Left ventricle myocardium inferior (tissue), 1 donor: ENCODE measurements around the gene GADL1. TPM values are rescaled to one million over a fixed set of nuclear protein-coding genes. Genes with fewer than 3 reads are reported as not detected.

ENCODE experiments used
- DNase-seq: peaks from one replicate; pipeline ENCODE4 v3.0.0-alpha.2; 2020
- H3K27ac ChIP-seq: fragments of 200-600 bp; replicated peaks from 2 replicates; pipeline ENCODE4 v1.8.0; 2021
- H3K27me3 ChIP-seq: fragments of 200-600 bp; 2 replicates; pipeline ENCODE4 v1.8.0; 2021; ENCODE audit warnings: low read depth
- H3K36me3 ChIP-seq: fragments of 200-600 bp; 2 replicates; pipeline ENCODE4 v1.8.0; 2021
- H3K4me1 ChIP-seq: fragments of 200-600 bp; 2 replicates; pipeline ENCODE4 v1.8.0; 2021
- H3K4me3 ChIP-seq: fragments of 200-600 bp; 2 replicates; pipeline ENCODE4 v1.8.0; 2021; ENCODE audit warnings: mild to moderate bottlenecking, moderate library complexity
- H3K9me3 ChIP-seq: fragments of 200-600 bp; replicated peaks from 2 replicates; pipeline ENCODE4 v1.8.0; 2021
- CTCF ChIP-seq: fragments of 200-600 bp; IDR thresholded peaks from 2 replicates; pipeline ENCODE4 v1.8.0; 2021; ENCODE audit warnings: antibody characterized with exemption, mild to moderate bottlenecking, borderline replicate concordance
- intact Hi-C: fragments of 100-400 bp; cut with micrococcal nuclease; formaldehyde crosslinking; loops from one replicate; pipeline ENCODE4 v1.11.0; 2022
- total RNA-seq: library from RNA; stranded (reverse); fragmentation: NEBNext Ultra II Directional; extraction: Animal tissue kit (Norgen Biotek cat#: 25700); gene quantifications from one replicate; pipeline ENCODE4 v1.2.1, GENCODE V29; 2021
- donor health status: DM: no; HTN: yes; CAD: no; lungs with severe emphysema.

The GADL1 gene
- total RNA-seq, 1 donor from 2014 or later = 0.11 TPM

- Histone ChIP-seq H3K4me1 (no peaks in the 10 kb centered on the region), H3K27me3 (no peaks in the 10 kb centered on the region), H3K36me3 (no peaks in the 10 kb centered on the region), H3K4me3 (no peak overlapping the region), H3K9me3 (no peaks in the 10 kb centered on the region), H3K27ac (no peak overlapping the region)
- TF ChIP-seq CTCF = no peak
- DNase-seq = no peak
- intact Hi-C loops = loop anchor here (10.0 kb wide), 1 partner anchor 361 kb away; no protein-coding TSS in a partner anchor
Observed at GRCh38 chr3:30774062-30774461, 120.4 kb downstream of the GADL1 start.

GRCh38 chr3:30770387-30770786 lies 124.1 kb downstream of the GADL1 start:
- TF ChIP-seq CTCF = no peak
- DNase-seq = no peak
- no peaks in the 10 kb centered on the region for H3K27me3 ChIP-seq
- intact Hi-C loops = loop anchor here (10.0 kb wide), 1 partner anchor 364 kb away; no protein-coding TSS in a partner anchor
- H3K9me3 ChIP-seq = no peaks in the 10 kb centered on the region
- H3K4me1 ChIP-seq = peaks cover 3% of the 10 kb centered on the region
- no peaks in the 10 kb centered on the region for H3K36me3 ChIP-seq
- H3K4me3 ChIP-seq = no peak overlapping the region
- no peak overlapping the region for H3K27ac ChIP-seq

- Histone ChIP-seq H3K4me3 (no peak overlapping the region), H3K27me3 (no peaks in the 10 kb centered on the region), H3K4me1 (peaks cover 3% of the 10 kb centered on the region), H3K27ac (no peak overlapping the region), H3K9me3 (no peaks in the 10 kb centered on the region), H3K36me3 (no peaks in the 10 kb centered on the region)
- intact Hi-C loops = no loop called here
- peak; percentile 83 for TF ChIP-seq CTCF
- DNase-seq = peak; percentile 67
Observed at GRCh38 chr3:30768703-30769550, 125.5 kb downstream of the GADL1 start.

- Histone ChIP-seq H3K4me3 (no peak overlapping the region), H3K9me3 (no peaks in the 10 kb centered on the region), H3K36me3 (no peaks in the 10 kb centered on the region), H3K4me1 (peaks cover 3% of the 10 kb centered on the region), H3K27me3 (no peaks in the 10 kb centered on the region), H3K27ac (no peak overlapping the region)
- no peak for TF ChIP-seq CTCF
- intact Hi-C loops = no loop called here
- no peak for DNase-seq
Observed at GRCh38 chr3:30768046-30768445, 126.4 kb downstream of the GADL1 start.

GRCh38 chr3:30766522-30766921 lies 127.9 kb downstream of the GADL1 start:
- Histone ChIP-seq H3K27me3 (no peaks in the 10 kb centered on the region), H3K27ac (no peak overlapping the region), H3K9me3 (no peaks in the 10 kb centered on the region), H3K4me1 (peaks cover 3% of the 10 kb centered on the region), H3K4me3 (no peak overlapping the region), H3K36me3 (no peaks in the 10 kb centered on the region)
- no peak for DNase-seq
- no peak for TF ChIP-seq CTCF
- intact Hi-C loops = no loop called here
